Gastroesophageal sphincter (tissue), 4 donors: Measurements from ENCODE around the gene SPINK9. TPM values are rescaled to one million over a fixed set of nuclear protein-coding genes. Genes with fewer than 3 reads are reported as not detected.

Experiments
- small RNA-seq, 4 donors: library from RNA; depleted of rRNA; stranded (forward); fragments of <200 nt; gene quantifications; one replicate each; pipeline ENCODE3, GENCODE V24; 2016
- total RNA-seq, 4 donors: library from RNA; depleted of rRNA; stranded (reverse); fragments of >200 nt; gene quantifications; one replicate each; pipeline ENCODE4 v1.1.0, GENCODE V29; 2016

Gene SPINK9
- total RNA-seq, 4 donors from 2014 or later: not detected

Small RNA genes lying within 50 kb of the gene (small RNA-seq; reads per million reads assigned to genes)
- gene RF00017: 0 reads per million in 4 donors

Other genes starting within 250 kb of the SPINK9 start
- gene SPINK14, start 167.0 kb upstream of the SPINK9 start, total RNA-seq: not detected
- not detected for gene SPINK6, start 132.5 kb upstream of the SPINK9 start, total RNA-seq
- gene MARCOL, start 97.0 kb upstream of the SPINK9 start, total RNA-seq: not detected
- gene SPINK13, start 66.8 kb upstream of the SPINK9 start, total RNA-seq: not detected
- gene SPINK7, start 23.1 kb upstream of the SPINK9 start, total RNA-seq: 1 to 10 TPM in 1 of 4 donors, under 1 TPM in 1, not detected in 2; 0.89 to 9.6 TPM
- 10 to 100 TPM; 29.6 to 80.2 (median 40.7) TPM for gene FBXO38, start 48.4 kb downstream of the SPINK9 start, total RNA-seq